ENCODE data around the gene PLPPR1. TPM values are rescaled to one million over a fixed set of nuclear protein-coding genes. Genes with fewer than 3 reads are reported as not detected.

PLPPR1 gene
- total RNA-seq, 4 donors from 2014 or later: 0.60 to 0.68 TPM; not detected in 2

DNA sequence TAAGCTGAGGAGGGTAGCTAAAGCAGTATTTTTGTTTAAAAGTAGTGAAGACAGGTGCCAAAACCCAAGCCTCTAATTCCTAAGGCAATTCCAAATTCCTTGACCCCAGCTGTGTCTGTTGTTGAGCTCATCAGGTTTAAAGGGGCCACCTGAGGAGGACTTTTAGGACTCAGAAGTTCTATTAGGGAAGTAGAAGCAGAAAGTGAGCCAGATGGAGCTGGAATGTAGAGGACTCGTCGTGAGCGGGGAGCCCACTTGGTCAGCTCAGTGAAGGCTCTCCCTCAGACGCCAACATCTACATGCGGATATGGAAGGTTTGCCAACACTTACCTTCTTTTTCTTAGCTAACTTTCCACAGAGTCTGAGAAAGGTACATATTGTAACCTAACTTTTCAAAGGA is 102.8 kb downstream of the PLPPR1 start:
- no peaks in the 10 kb centered on the region for H3K27me3 ChIP-seq
- H3K9me3 ChIP-seq: no peaks in the 10 kb centered on the region
- H3K4me1 ChIP-seq: no peaks in the 10 kb centered on the region
- no peak overlapping the region for H3K4me3 ChIP-seq
- DNase-seq: no peak
- intact Hi-C loops (cut with DNase I; ENCODE audit: low total_unique reads): no loop called here
- 73 to 90% methylated on average over 2 to 5 of the region's 5 CpGs for WGBS, 2 donors (ENCODE audit: low coverage in 1 of 2)
- TF ChIP-seq POLR2AphosphoS5 (IDR thresholded peaks at IDR 0.05) (no peak), POLR2A (IDR thresholded peaks at IDR 0.05) (no peak), EP300 (IDR thresholded peaks at IDR 0.05; ENCODE audit: low read depth) (no peak)
- TF ChIP-seq, protein P1, sequence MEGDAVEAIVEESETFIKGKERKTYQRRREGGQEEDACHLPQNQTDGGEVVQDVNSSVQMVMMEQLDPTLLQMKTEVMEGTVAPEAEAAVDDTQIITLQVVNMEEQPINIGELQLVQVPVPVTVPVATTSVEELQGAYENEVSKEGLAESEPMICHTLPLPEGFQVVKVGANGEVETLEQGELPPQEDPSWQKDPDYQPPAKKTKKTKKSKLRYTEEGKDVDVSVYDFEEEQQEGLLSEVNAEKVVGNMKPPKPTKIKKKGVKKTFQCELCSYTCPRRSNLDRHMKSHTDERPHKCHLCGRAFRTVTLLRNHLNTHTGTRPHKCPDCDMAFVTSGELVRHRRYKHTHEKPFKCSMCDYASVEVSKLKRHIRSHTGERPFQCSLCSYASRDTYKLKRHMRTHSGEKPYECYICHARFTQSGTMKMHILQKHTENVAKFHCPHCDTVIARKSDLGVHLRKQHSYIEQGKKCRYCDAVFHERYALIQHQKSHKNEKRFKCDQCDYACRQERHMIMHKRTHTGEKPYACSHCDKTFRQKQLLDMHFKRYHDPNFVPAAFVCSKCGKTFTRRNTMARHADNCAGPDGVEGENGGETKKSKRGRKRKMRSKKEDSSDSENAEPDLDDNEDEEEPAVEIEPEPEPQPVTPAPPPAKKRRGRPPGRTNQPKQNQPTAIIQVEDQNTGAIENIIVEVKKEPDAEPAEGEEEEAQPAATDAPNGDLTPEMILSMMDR (IDR thresholded peaks at IDR 0.05): no peak
- H3K27ac ChIP-seq: no peak overlapping the region
- in situ Hi-C loops (cut with MboI; ENCODE audit: low pct_ligation_motif_present in 1 of 4, low pct_unique_long_range_greater_than_20kb in 1 of 4, low sequenced_read_pairs in 3 of 4): loop anchor here in 1 of 4 donors (10.0 kb wide), 1 partner anchor 57 kb away; no protein-coding TSS in a partner anchor
- no peaks in the 10 kb centered on the region for H3K36me3 ChIP-seq

DNA sequence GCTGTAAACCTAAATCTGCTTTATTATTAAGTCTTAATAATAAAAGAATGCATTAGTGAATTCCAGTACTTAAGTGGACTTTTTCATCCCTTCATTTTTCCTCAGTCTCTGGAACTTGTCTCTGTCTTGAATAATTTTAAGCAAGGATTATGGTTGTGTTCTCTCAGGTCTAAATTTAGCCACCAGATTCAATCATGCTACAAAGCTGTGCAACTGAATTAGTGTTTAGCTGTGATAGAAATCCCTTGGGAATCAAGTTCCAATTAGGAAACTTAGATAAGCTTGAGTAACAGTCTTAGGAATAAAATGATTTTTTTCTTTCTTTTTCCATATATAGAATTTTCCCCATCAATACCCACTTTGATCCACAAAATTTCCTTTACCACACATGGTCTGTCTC is 104.3 kb downstream of the PLPPR1 start:
- Histone ChIP-seq H3K27ac (no peak overlapping the region), H3K9me3 (no peaks in the 10 kb centered on the region), H3K4me1 (no peaks in the 10 kb centered on the region), H3K27me3 (no peaks in the 10 kb centered on the region), H3K36me3 (no peaks in the 10 kb centered on the region), H3K4me3 (no peak overlapping the region)
- no peak for DNase-seq
- in situ Hi-C loops (cut with MboI; ENCODE audit: low pct_ligation_motif_present in 1 of 4, low pct_unique_long_range_greater_than_20kb in 1 of 4, low sequenced_read_pairs in 3 of 4): loop anchor here in 1 of 4 donors (10.0 kb wide), 1 partner anchor 58 kb away; no protein-coding TSS in a partner anchor
- intact Hi-C loops (cut with DNase I; ENCODE audit: low total_unique reads): no loop called here
- TF ChIP-seq POLR2A (IDR thresholded peaks at IDR 0.05): no peak
- TF ChIP-seq, protein P1 (IDR thresholded peaks at IDR 0.05): no peak
- TF ChIP-seq POLR2AphosphoS5 (IDR thresholded peaks at IDR 0.05): no peak
- TF ChIP-seq EP300 (IDR thresholded peaks at IDR 0.05; ENCODE audit: low read depth): no peak

DNA sequence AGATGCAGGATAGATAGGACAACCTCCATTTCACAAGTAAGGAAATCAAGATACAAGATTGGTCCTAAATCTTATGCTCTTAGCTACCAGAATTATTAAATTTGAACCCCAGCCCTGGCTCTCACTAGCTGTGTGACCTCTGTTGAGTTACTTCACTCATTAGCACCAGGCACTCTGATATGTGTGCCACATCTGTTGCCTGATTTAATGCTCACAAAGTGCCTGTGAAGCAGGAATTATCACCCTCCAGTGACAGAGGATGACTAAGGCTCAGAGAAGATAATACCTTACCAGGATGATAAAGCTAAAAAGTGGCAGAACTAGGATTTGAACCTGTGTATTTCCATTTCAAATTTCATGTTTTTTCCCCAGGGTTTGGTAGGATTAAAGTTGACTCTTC is 110.0 kb downstream of the PLPPR1 start:
- Histone ChIP-seq H3K27me3 (no peaks in the 10 kb centered on the region), H3K4me1 (no peaks in the 10 kb centered on the region), H3K27ac (no peak overlapping the region), H3K9me3 (no peaks in the 10 kb centered on the region), H3K4me3 (no peak overlapping the region), H3K36me3 (no peaks in the 10 kb centered on the region)
- intact Hi-C loops (cut with DNase I; ENCODE audit: low total_unique reads) (no loop called here), in situ Hi-C loops (cut with MboI; ENCODE audit: low pct_ligation_motif_present in 1 of 4, low pct_unique_long_range_greater_than_20kb in 1 of 4, low sequenced_read_pairs in 3 of 4) (loop anchor here in 1 of 4 donors (10.0 kb wide), 1 partner anchor 64 kb away; no protein-coding TSS in a partner anchor)
- no peak for DNase-seq
- TF ChIP-seq POLR2AphosphoS5 (IDR thresholded peaks at IDR 0.05) (no peak), POLR2A (IDR thresholded peaks at IDR 0.05) (no peak), EP300 (IDR thresholded peaks at IDR 0.05; ENCODE audit: low read depth) (no peak)
- TF ChIP-seq, protein P1 (IDR thresholded peaks at IDR 0.05): no peak

DNA sequence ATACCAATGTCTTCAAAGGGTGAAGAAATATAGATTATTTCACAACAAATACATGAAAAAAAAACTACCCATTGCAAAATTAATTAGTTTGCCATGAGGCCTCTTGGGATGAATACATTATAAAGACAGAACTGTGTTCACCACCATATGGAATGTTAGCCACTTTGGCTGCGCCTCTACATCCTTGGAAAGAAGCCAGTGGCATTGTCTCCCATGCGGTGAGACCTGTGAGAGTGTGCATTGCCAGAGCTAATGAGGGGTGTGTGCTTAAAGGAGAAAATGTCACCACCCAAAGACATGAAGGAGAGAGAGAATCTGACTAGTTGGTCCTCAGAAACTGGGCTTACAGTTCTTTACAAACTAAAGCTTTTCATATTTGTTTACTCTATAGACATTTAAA is 110.6 kb downstream of the PLPPR1 start:
- Histone ChIP-seq H3K4me1 (no peaks in the 10 kb centered on the region), H3K36me3 (no peaks in the 10 kb centered on the region), H3K27ac (no peak overlapping the region), H3K4me3 (no peak overlapping the region), H3K9me3 (no peaks in the 10 kb centered on the region), H3K27me3 (no peaks in the 10 kb centered on the region)
- TF ChIP-seq POLR2AphosphoS5 (IDR thresholded peaks at IDR 0.05) (no peak), EP300 (IDR thresholded peaks at IDR 0.05; ENCODE audit: low read depth) (no peak), POLR2A (IDR thresholded peaks at IDR 0.05) (no peak)
- TF ChIP-seq, protein P1 (IDR thresholded peaks at IDR 0.05): no peak
- no peak for DNase-seq
- intact Hi-C loops (cut with DNase I; ENCODE audit: low total_unique reads) (no loop called here), in situ Hi-C loops (cut with MboI; ENCODE audit: low pct_ligation_motif_present in 1 of 4, low pct_unique_long_range_greater_than_20kb in 1 of 4, low sequenced_read_pairs in 3 of 4) (loop anchor here in 1 of 4 donors (10.0 kb wide), 1 partner anchor 64 kb away; no protein-coding TSS in a partner anchor)
- WGBS, 2 donors (ENCODE audit: low coverage in 1 of 2): 77 to 86% methylated on average over 2 of the region's 2 CpGs

All from transverse colon (tissue), 4 donors.